SK-N-SH (cell line): ENCODE measurements around the gene FOXA1. TPM values are rescaled to one million over a fixed set of nuclear protein-coding genes. Genes with fewer than 3 reads are reported as not detected.

Experiments
- CTCF ChIA-PET: fragments of 300-600, 350-600 bp; formaldehyde crosslinking; extraction: SDS; loops from one replicate; lab custom pipeline; 2021; lab: Yijun Ruan, JAX
- POLR2A ChIA-PET: fragments of 350-600 bp; sonication (Branson Sonifier 250); formaldehyde crosslinking; extraction: SDS; loops from one replicate; lab custom pipeline; 2020; ENCODE audit warnings: antibody characterized with exemption, inconsistent platforms; lab: Yijun Ruan, JAX
- DNase-seq: peaks from one replicate; pipeline ENCODE4 v3.0.0; 2012
- H2AFZ ChIP-seq: fragments of 200-600 bp; sonication (generic); 2 replicates; pipeline ENCODE4 v1.8.1; 2016; ENCODE audit warnings: antibody characterized with exemption, mild to moderate bottlenecking, low read depth
- H3F3A ChIP-seq: fragments of 200-600 bp; sonication (generic); replicated peaks from 2 replicates; pipeline ENCODE3; 2016; ENCODE audit warnings: antibody characterized with exemption, mild to moderate bottlenecking; ENCODE audit not compliant: insufficient read depth
- H3K27ac ChIP-seq, 2 experiments: fragments of 200-500 bp in 1 of 2; fragments of 200-600 bp in 1 of 2; sonication (Bioruptor generic) in 1 of 2; sonication (generic), shearing (Covaris generic) in 1 of 2; 2 replicates each; pipeline versions ENCODE4 v1.5.1 to v1.6.1; 2014 to 2016; ENCODE audit warnings: low read depth in 2 of 2, inconsistent platforms in 1 of 2, low read length in 1 of 2, mild to moderate bottlenecking in 1 of 2, mixed read lengths in 1 of 2
- H3K27me3 ChIP-seq: fragments of 200-600 bp; sonication (generic), shearing (Covaris generic); 2 replicates; pipeline ENCODE4 v1.6.1; 2016; ENCODE audit warnings: mixed run types; ENCODE audit not compliant: insufficient read depth
- H3K36me3 ChIP-seq, 2 experiments: fragments of 200-500 bp in 1 of 2; fragments of 200-600 bp in 1 of 2; sonication (Bioruptor generic) in 1 of 2; sonication (generic) in 1 of 2; replicated peaks in 1 of 2; 2 replicates each; pipeline versions ENCODE3 to v1.5.1; 2014 to 2016; ENCODE audit warnings: low read length in 1 of 2, mild to moderate bottlenecking in 1 of 2; ENCODE audit not compliant: insufficient read depth in 2 of 2, control insufficient read depth in 1 of 2
- H3K4me1 ChIP-seq, 2 experiments: fragments of 200-500 bp in 1 of 2; fragments of 200-600 bp in 1 of 2; sonication (Bioruptor generic) in 1 of 2; sonication (generic), shearing (Covaris generic) in 1 of 2; 2 replicates each; pipeline versions ENCODE4 v1.5.1 to v1.6.1; 2014 to 2016; ENCODE audit warnings: low read depth in 1 of 2, low read length in 1 of 2, mixed run types in 1 of 2; ENCODE audit not compliant: insufficient read depth in 2 of 2, control insufficient read depth in 1 of 2
- H3K4me2 ChIP-seq: fragments of 200-600 bp; sonication (generic), shearing (Covaris generic); 2 replicates; pipeline ENCODE4 v1.6.1; 2017; ENCODE audit warnings: mixed run types
- H3K4me3 ChIP-seq, 2 experiments: fragments of 200-500 bp in 1 of 2; fragments of 200-600 bp in 1 of 2; sonication (Bioruptor generic) in 1 of 2; sonication (generic), shearing (Covaris generic) in 1 of 2; 2 replicates each; pipeline versions ENCODE4 v1.5.1 to v1.8.1; 2014 to 2016; ENCODE audit warnings: low read depth in 2 of 2, inconsistent platforms in 1 of 2, low read length in 1 of 2, mild to moderate bottlenecking in 1 of 2, mixed read lengths in 1 of 2, moderate library complexity in 1 of 2
- H3K79me2 ChIP-seq: fragments of 200-600 bp; sonication (generic); 2 replicates; pipeline ENCODE4 v1.8.1; 2017; ENCODE audit warnings: mild to moderate bottlenecking; ENCODE audit not compliant: insufficient read depth
- H3K9ac ChIP-seq: fragments of 200-600 bp; sonication (generic); 2 replicates; pipeline ENCODE4 v1.6.1; 2017; ENCODE audit warnings: mixed run types
- H3K9me2 ChIP-seq: fragments of 200-600 bp; sonication (generic); 2 replicates; pipeline ENCODE4 v1.6.1; 2017; ENCODE audit warnings: mixed run types
- H3K9me3 ChIP-seq: fragments of 200-600 bp; sonication (generic); 2 replicates; pipeline ENCODE4 v1.6.1; 2017; ENCODE audit warnings: mixed run types, mild to moderate bottlenecking, moderate library complexity
- H4K20me1 ChIP-seq: fragments of 200-600 bp; sonication (generic); 2 replicates; pipeline ENCODE4 v1.6.1; 2017; ENCODE audit warnings: mild to moderate bottlenecking, mixed run types; ENCODE audit not compliant: insufficient read depth
- CHD2 ChIP-seq: fragments of 150-350 bp; IDR thresholded peaks from 2 replicates; pipeline ENCODE4 v1.6.1; 2018; ENCODE audit warnings: low read length; ENCODE audit not compliant: partially characterized antibody
- EZH2phosphoT487 ChIP-seq: fragments of 200-600 bp; sonication (generic); IDR thresholded peaks from 2 replicates; pipeline ENCODE4 v1.6.1; 2017; ENCODE audit warnings: low read depth, mixed run types, mild to moderate bottlenecking, antibody characterized with exemption, moderate library complexity, borderline replicate concordance
- FOXJ3 ChIP-seq: sonication (generic); formaldehyde crosslinking; IDR thresholded peaks from 2 replicates; pipeline ENCODE4 v1.5.1; 2020; ENCODE audit warnings: mild to moderate bottlenecking, missing genetic modification reagents
- GABPA ChIP-seq: IDR thresholded peaks from 2 replicates; pipeline ENCODE4 v1.4.0; 2012; ENCODE audit warnings: low read depth, mild to moderate bottlenecking
- GATA2 ChIP-seq: sonication (generic); formaldehyde crosslinking; IDR thresholded peaks from 2 replicates; pipeline ENCODE4 v1.5.0; 2020; ENCODE audit warnings: mild to moderate bottlenecking, missing genetic modification reagents
- JUND ChIP-seq: IDR thresholded peaks from 2 replicates; pipeline ENCODE4 v1.4.0; 2012
- MEF2A ChIP-seq: IDR thresholded peaks from 2 replicates; pipeline ENCODE4 v1.4.0; 2012; ENCODE audit warnings: low read depth, borderline replicate concordance
- NRF1 ChIP-seq: IDR thresholded peaks from 2 replicates; pipeline ENCODE4 v1.6.1; 2012; ENCODE audit warnings: low read depth, mild to moderate bottlenecking, low read length
- RAD21 ChIP-seq: IDR thresholded peaks from 2 replicates; pipeline ENCODE4 v1.6.1; 2012; ENCODE audit warnings: mild to moderate bottlenecking, low read length
- SIN3A ChIP-seq: IDR thresholded peaks from 2 replicates; pipeline ENCODE4 v1.6.1; 2012; ENCODE audit warnings: low read depth, mild to moderate bottlenecking, low read length, moderate library complexity, borderline replicate concordance
- TCF12 ChIP-seq: IDR thresholded peaks from 2 replicates; pipeline ENCODE4 v1.4.0; 2012
- TEAD4 ChIP-seq: IDR thresholded peaks from 2 replicates; pipeline ENCODE4 v1.4.0; 2012; ENCODE audit warnings: mild to moderate bottlenecking, borderline replicate concordance; ENCODE audit not compliant: insufficient read depth
- WGBS: methylation state at CpG from one replicate; pipeline ENCODE4 v1.1.6; 2017; ENCODE audit warnings: low lambda C conversion rate; 5-methylcytosine and 5-hydroxymethylcytosine counted together
- polyA plus RNA-seq, 3 experiments: library from polyadenylated mRNA; depleted of rRNA; stranded (reverse); fragments of >200 nt; gene quantifications; 2 replicates each; pipeline ENCODE4 v1.2.3, GENCODE V29; 2012
- TF ChIP-seq, protein P1 (sequence below): fragments of 150-350 bp; IDR thresholded peaks from 2 replicates; pipeline ENCODE4 v1.6.1; 2016; ENCODE audit warnings: mild to moderate bottlenecking, low read depth, low read length
- TF ChIP-seq, protein P2 (sequence below): fragments of 200-600 bp; sonication (generic); IDR thresholded peaks from 2 replicates; pipeline ENCODE4 v1.6.1; 2017; ENCODE audit warnings: antibody characterized with exemption, mild to moderate bottlenecking, moderate library complexity
- TF ChIP-seq, protein P3 (sequence below): IDR thresholded peaks from 2 replicates; pipeline ENCODE4 v1.4.0; 2012; ENCODE audit warnings: low read depth, borderline replicate concordance
- TF ChIP-seq, protein P4 (sequence below): fragments of 150-350 bp; IDR thresholded peaks from 2 replicates; pipeline ENCODE4 v1.6.1; 2017; ENCODE audit warnings: antibody characterized with exemption, low read length, low read depth, borderline replicate concordance
- TF ChIP-seq, protein P5 (sequence below): IDR thresholded peaks from 2 replicates; pipeline ENCODE4 v1.6.1; 2012; ENCODE audit warnings: mild to moderate bottlenecking, low read depth, low read length, moderate library complexity
- TF ChIP-seq, protein P6 (sequence below): IDR thresholded peaks from 2 replicates; pipeline ENCODE4 v1.4.0; 2012; ENCODE audit warnings: low read depth

FOXA1 gene
- polyA plus RNA-seq, 1 of the 3 experiments (the other 2 are of a cell fraction), result not detected

DNA sequence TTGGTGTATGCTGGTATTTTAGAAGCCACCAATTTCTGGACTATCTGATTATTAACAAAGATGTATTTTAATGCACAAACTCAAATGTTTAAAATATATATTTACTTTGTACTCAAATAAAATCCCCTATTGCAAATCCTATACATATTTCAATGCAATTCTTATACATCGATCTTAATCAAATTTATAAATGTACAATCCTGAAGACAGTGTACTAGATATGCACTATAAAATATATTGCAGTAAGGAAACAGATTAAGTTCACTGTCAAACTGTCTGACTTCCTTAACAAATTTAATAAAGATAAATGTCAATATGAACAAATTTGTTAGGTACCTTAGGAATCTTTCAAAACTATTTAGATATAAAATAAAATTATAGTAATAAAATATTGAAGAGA, 43.9 kb downstream of the FOXA1 start:
- Histone ChIP-seq H3F3A (no peaks in the 10 kb centered on the region), H3K9ac (no peak overlapping the region), H4K20me1 (no peaks in the 10 kb centered on the region), H3K4me2 (no peak overlapping the region), H3K4me3 (no peak overlapping the region), H3K36me3 (no peaks in the 10 kb centered on the region), H3K9me3 (no peaks in the 10 kb centered on the region), H2AFZ (no peak overlapping the region), H3K79me2 (no peaks in the 10 kb centered on the region), H3K9me2 (no peaks in the 10 kb centered on the region), H3K27ac (no peak overlapping the region), H3K27me3 (no peaks in the 10 kb centered on the region), H3K4me1 (no peaks in the 10 kb centered on the region)
- DNase-seq, result no peak
- ChIA-PET CTCF (no interaction called here), POLR2A (no interaction called here)
- WGBS, result 32% methylated on average over 1 of the region's 1 CpG
- no peak for TF ChIP-seq RAD21
- TF ChIP-seq MEF2A, result no peak
- no peak for TF ChIP-seq JUND
- TF ChIP-seq TCF12, result no peak
- no peak for TF ChIP-seq GATA2 (CRISPR knock-in tag)
- TF ChIP-seq, protein P1, sequence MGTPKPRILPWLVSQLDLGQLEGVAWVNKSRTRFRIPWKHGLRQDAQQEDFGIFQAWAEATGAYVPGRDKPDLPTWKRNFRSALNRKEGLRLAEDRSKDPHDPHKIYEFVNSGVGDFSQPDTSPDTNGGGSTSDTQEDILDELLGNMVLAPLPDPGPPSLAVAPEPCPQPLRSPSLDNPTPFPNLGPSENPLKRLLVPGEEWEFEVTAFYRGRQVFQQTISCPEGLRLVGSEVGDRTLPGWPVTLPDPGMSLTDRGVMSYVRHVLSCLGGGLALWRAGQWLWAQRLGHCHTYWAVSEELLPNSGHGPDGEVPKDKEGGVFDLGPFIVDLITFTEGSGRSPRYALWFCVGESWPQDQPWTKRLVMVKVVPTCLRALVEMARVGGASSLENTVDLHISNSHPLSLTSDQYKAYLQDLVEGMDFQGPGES, result no peak
- no peak for TF ChIP-seq TEAD4
- TF ChIP-seq FOXJ3, result no peak
- no peak for TF ChIP-seq SIN3A
- TF ChIP-seq, protein P2, sequence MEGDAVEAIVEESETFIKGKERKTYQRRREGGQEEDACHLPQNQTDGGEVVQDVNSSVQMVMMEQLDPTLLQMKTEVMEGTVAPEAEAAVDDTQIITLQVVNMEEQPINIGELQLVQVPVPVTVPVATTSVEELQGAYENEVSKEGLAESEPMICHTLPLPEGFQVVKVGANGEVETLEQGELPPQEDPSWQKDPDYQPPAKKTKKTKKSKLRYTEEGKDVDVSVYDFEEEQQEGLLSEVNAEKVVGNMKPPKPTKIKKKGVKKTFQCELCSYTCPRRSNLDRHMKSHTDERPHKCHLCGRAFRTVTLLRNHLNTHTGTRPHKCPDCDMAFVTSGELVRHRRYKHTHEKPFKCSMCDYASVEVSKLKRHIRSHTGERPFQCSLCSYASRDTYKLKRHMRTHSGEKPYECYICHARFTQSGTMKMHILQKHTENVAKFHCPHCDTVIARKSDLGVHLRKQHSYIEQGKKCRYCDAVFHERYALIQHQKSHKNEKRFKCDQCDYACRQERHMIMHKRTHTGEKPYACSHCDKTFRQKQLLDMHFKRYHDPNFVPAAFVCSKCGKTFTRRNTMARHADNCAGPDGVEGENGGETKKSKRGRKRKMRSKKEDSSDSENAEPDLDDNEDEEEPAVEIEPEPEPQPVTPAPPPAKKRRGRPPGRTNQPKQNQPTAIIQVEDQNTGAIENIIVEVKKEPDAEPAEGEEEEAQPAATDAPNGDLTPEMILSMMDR, result no peak
- TF ChIP-seq, protein P3, sequence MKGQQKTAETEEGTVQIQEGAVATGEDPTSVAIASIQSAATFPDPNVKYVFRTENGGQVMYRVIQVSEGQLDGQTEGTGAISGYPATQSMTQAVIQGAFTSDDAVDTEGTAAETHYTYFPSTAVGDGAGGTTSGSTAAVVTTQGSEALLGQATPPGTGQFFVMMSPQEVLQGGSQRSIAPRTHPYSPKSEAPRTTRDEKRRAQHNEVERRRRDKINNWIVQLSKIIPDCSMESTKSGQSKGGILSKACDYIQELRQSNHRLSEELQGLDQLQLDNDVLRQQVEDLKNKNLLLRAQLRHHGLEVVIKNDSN, result no peak
- TF ChIP-seq GABPA, result no peak
- TF ChIP-seq, protein P4, sequence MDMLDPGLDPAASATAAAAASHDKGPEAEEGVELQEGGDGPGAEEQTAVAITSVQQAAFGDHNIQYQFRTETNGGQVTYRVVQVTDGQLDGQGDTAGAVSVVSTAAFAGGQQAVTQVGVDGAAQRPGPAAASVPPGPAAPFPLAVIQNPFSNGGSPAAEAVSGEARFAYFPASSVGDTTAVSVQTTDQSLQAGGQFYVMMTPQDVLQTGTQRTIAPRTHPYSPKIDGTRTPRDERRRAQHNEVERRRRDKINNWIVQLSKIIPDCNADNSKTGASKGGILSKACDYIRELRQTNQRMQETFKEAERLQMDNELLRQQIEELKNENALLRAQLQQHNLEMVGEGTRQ, result no peak
- no peak for TF ChIP-seq CHD2
- TF ChIP-seq EZH2phosphoT487, result no peak
- TF ChIP-seq NRF1, result no peak
- TF ChIP-seq, protein P5, sequence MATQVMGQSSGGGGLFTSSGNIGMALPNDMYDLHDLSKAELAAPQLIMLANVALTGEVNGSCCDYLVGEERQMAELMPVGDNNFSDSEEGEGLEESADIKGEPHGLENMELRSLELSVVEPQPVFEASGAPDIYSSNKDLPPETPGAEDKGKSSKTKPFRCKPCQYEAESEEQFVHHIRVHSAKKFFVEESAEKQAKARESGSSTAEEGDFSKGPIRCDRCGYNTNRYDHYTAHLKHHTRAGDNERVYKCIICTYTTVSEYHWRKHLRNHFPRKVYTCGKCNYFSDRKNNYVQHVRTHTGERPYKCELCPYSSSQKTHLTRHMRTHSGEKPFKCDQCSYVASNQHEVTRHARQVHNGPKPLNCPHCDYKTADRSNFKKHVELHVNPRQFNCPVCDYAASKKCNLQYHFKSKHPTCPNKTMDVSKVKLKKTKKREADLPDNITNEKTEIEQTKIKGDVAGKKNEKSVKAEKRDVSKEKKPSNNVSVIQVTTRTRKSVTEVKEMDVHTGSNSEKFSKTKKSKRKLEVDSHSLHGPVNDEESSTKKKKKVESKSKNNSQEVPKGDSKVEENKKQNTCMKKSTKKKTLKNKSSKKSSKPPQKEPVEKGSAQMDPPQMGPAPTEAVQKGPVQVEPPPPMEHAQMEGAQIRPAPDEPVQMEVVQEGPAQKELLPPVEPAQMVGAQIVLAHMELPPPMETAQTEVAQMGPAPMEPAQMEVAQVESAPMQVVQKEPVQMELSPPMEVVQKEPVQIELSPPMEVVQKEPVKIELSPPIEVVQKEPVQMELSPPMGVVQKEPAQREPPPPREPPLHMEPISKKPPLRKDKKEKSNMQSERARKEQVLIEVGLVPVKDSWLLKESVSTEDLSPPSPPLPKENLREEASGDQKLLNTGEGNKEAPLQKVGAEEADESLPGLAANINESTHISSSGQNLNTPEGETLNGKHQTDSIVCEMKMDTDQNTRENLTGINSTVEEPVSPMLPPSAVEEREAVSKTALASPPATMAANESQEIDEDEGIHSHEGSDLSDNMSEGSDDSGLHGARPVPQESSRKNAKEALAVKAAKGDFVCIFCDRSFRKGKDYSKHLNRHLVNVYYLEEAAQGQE, result no peak
- TF ChIP-seq, protein P6, sequence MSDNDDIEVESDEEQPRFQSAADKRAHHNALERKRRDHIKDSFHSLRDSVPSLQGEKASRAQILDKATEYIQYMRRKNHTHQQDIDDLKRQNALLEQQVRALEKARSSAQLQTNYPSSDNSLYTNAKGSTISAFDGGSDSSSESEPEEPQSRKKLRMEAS, result no peak
